Gastrocnemius medialis (tissue), 4 donors: ENCODE results near the gene ASMTL.

Experiments
- POLR2A ChIP-seq, 2 donors: fragments of 450-650 bp; IDR thresholded peaks; one replicate each; pipeline ENCODE4 v1.6.1; 2017; ENCODE audit warnings: antibody characterized with exemption in 2 of 2, mild to moderate bottlenecking in 2 of 2, moderate library complexity in 2 of 2
- TF ChIP-seq, protein P1 (sequence below), 5 experiments: fragments of 450-650 bp in 3 of 5; fragments of 200-600 bp in 2 of 5; sonication (generic) in 2 of 5; IDR thresholded peaks in 4 of 5; conservative IDR thresholded peaks in 1 of 5; 1 replicate in 4 of 5; 2 replicates in 1 of 5; pipeline ENCODE4 v1.5.1; 2016 to 2019; ENCODE audit warnings: antibody characterized with exemption in 5 of 5, mild to moderate bottlenecking in 3 of 5, moderate library complexity in 3 of 5

DNA sequence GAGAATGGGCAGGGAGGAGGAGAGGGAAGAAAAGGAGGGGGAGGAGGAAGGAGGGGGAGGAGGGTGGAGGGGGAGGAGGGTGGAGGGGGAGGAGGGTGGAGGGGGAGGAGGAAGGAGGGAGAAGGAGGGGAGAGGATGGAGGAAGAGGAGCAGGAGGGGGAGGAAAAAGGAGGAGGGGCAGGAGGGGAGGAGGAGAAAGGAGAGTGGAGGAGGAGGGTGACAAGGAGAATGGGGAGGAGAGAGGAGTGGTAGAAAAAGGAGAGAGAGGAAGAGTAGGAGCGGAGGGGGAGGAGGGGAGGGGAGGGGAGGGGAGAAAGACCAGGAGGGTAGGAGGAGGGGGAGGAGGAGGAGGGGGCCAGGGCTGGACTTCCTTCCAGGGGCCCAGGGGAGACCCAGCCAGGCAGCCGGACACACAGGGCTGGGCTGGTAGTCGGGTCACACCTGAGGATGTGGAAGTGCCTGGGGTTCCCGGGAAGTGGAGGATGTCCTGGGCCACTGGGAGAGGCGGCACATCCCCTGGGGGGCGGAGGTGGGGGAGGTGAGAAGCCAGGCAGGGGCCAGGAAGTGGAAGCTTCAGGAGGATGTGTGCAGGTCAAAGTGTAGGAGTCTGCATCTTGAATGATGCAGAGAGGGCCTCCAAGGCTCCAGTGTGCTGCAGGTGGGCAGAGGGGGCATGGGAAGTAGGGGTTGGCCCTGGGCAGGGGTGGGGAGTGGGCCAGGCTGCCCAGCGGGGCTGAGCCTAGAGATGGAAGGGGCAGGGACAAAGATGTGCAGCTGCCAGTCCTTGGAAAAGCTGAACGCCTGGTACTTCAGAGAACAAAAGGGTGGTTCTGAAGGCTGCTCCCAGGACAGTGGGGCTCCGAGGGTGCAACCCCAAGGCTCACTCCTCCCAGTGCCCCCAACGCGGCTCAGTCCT is 97.3 kb downstream of the ASMTL start:
- TF ChIP-seq, protein P1, sequence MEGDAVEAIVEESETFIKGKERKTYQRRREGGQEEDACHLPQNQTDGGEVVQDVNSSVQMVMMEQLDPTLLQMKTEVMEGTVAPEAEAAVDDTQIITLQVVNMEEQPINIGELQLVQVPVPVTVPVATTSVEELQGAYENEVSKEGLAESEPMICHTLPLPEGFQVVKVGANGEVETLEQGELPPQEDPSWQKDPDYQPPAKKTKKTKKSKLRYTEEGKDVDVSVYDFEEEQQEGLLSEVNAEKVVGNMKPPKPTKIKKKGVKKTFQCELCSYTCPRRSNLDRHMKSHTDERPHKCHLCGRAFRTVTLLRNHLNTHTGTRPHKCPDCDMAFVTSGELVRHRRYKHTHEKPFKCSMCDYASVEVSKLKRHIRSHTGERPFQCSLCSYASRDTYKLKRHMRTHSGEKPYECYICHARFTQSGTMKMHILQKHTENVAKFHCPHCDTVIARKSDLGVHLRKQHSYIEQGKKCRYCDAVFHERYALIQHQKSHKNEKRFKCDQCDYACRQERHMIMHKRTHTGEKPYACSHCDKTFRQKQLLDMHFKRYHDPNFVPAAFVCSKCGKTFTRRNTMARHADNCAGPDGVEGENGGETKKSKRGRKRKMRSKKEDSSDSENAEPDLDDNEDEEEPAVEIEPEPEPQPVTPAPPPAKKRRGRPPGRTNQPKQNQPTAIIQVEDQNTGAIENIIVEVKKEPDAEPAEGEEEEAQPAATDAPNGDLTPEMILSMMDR (IDR thresholded peaks at IDR 0.05 in 4 of 5, conservative IDR thresholded peaks at IDR 0.05 in 1 of 5) = no peak
- TF ChIP-seq POLR2A (IDR thresholded peaks at IDR 0.05) = no peak
